ENCODE measurements around the gene C3orf70.

GRCh38 chr3:185030399-185030798 lies 122.5 kb downstream of the C3orf70 start:
- no peak for TF ChIP-seq POLR2AphosphoS5 (IDR thresholded peaks at IDR 0.05; ENCODE audit: low read depth, low read length)
- no peak for TF ChIP-seq POLR2A (IDR thresholded peaks at IDR 0.05; ENCODE audit: low read depth, low read length)
- TF ChIP-seq PAX5 (IDR thresholded peaks at IDR 0.05; ENCODE audit: insufficient read depth, low read length, severe bottlenecking), result no peak
- TF ChIP-seq TAF1 (IDR thresholded peaks at IDR 0.05; ENCODE audit: low read depth, low read length), result no peak
- no peak for TF ChIP-seq POU2F2 (IDR thresholded peaks at IDR 0.05; ENCODE audit: low read depth, low read length)
- TF ChIP-seq SPI1 (IDR thresholded peaks at IDR 0.05; ENCODE audit: low read depth, low read length), result no peak
